K562 (cell line): ENCODE measurements around the gene FGGY. TPM values are rescaled to one million over a fixed set of nuclear protein-coding genes. Genes with fewer than 3 reads are reported as not detected.

Experiments used
- ATAC-seq: fragments of 200-7000 bp; cut with Tn5 transposase; 3 replicates; pipeline ENCODE4 v1.9.1; 2020; ENCODE audit warnings: moderate library complexity
- BruUV-seq: library from RNA; stranded (reverse); fragments of 400-500 nt; replicated peaks from 2 replicates; lab custom pipeline; 2021; lab: Mats Ljungman, UMichigan
- CTCF ChIA-PET: fragments of 300-600 bp; formaldehyde crosslinking; extraction: SDS; loops from one replicate; lab custom pipeline; 2021; ENCODE audit warnings: low intra/inter-chr PET ratio; lab: Yijun Ruan, JAX
- POLR2A ChIA-PET: fragments of 300-600, 350-650 bp; sonication (Branson Sonifier 250); formaldehyde crosslinking; extraction: SDS; loops from one replicate; lab custom pipeline; 2021; ENCODE audit warnings: antibody characterized with exemption, inconsistent platforms; lab: Yijun Ruan, JAX
- DNase-seq, 4 experiments: peaks; one replicate each; pipeline versions ENCODE4 v3.0.0 to v3.0.0-alpha.2; 2011 to 2018; ENCODE audit warnings: low spot score in 3 of 4, mixed read lengths in 3 of 4; ENCODE audit errors: extremely low read depth in 1 of 4
- FAIRE-seq: peaks from 2 replicates; lab custom pipeline; 2011; peaks lifted over from hg19 to GRCh38; lab: Jason Lieb, UNC
- H2AFZ ChIP-seq: 2 replicates; pipeline ENCODE4 v1.6.0; 2011; ENCODE audit warnings: low read depth, low read length, control low read depth, inconsistent platforms
- H3K27ac ChIP-seq: fragments of 200-600 bp; 3 replicates; pipeline ENCODE4 v1.8.0; 2011; ENCODE audit warnings: low read depth, mild to moderate bottlenecking, control low read depth, inconsistent platforms, low read length, moderate library complexity, mixed read lengths; ENCODE audit errors: extremely low read depth
- H3K27me3 ChIP-seq, 2 experiments: fragments of 300-600 bp in 1 of 2; 2 replicates in 1 of 2; 3 replicates in 1 of 2; pipeline versions ENCODE4 v1.6.0 to v1.8.0; 2011; ENCODE audit warnings: inconsistent platforms in 2 of 2, low read length in 2 of 2, mild to moderate bottlenecking in 1 of 2, mixed read lengths in 1 of 2, moderate library complexity in 1 of 2; ENCODE audit not compliant: control insufficient read depth in 2 of 2, insufficient read depth in 2 of 2
- H3K36me3 ChIP-seq: fragments of 300-600 bp; 3 replicates; pipeline ENCODE4 v1.8.0; 2011; ENCODE audit warnings: mild to moderate bottlenecking, low read length, inconsistent platforms; ENCODE audit not compliant: control insufficient read depth, insufficient read depth
- H3K4me1 ChIP-seq, 2 experiments: fragments of 200-600 bp in 1 of 2; replicated peaks in 1 of 2; 2 replicates in 1 of 2; 3 replicates in 1 of 2; pipeline versions ENCODE4 v1.5.1 to v1.8.0; 2011; ENCODE audit warnings: inconsistent platforms in 2 of 2, low read length in 2 of 2, mild to moderate bottlenecking in 1 of 2, mixed read lengths in 1 of 2, moderate library complexity in 1 of 2; ENCODE audit not compliant: control insufficient read depth in 2 of 2, insufficient read depth in 2 of 2
- H3K4me2 ChIP-seq: 2 replicates; pipeline ENCODE4 v1.6.1; 2011; ENCODE audit warnings: low read length, control low read depth, inconsistent platforms, mixed read lengths; ENCODE audit not compliant: insufficient read depth
- H3K4me3 ChIP-seq: fragments of 200-600 bp; sonication (generic), shearing (Covaris generic); 2 replicates; pipeline ENCODE4 v1.5.1; 2016; ENCODE audit warnings: control low read depth, inconsistent platforms
- H3K79me2 ChIP-seq: fragments of 200-600 bp; 3 replicates; pipeline ENCODE4 v1.8.0; 2011; ENCODE audit warnings: low read length, inconsistent platforms; ENCODE audit not compliant: control insufficient read depth, insufficient read depth
- H3K9ac ChIP-seq, 2 experiments: 2 replicates each; pipeline versions ENCODE4 v1.6.0 to v1.6.1; 2011; ENCODE audit warnings: low read depth in 2 of 2, low read length in 2 of 2, control low read depth in 1 of 2, inconsistent platforms in 1 of 2, mild to moderate bottlenecking in 1 of 2, mixed read lengths in 1 of 2; ENCODE audit not compliant: insufficient read depth in 1 of 2
- H3K9me1 ChIP-seq: one replicate; pipeline ENCODE4 v1.6.0; 2011; ENCODE audit warnings: inconsistent platforms, mild to moderate bottlenecking, low read length, moderate library complexity; ENCODE audit not compliant: control insufficient read depth, insufficient read depth
- H3K9me3 ChIP-seq: replicated peaks from 2 replicates; pipeline ENCODE4 v1.5.1; 2011; ENCODE audit warnings: low read depth, low read length, inconsistent platforms; ENCODE audit not compliant: control insufficient read depth, insufficient read depth
- H4K20me1 ChIP-seq: replicated peaks from 2 replicates; pipeline ENCODE4 v1.6.1; 2011; ENCODE audit warnings: low read length, inconsistent platforms, mixed read lengths; ENCODE audit not compliant: control insufficient read depth, insufficient read depth
- BCL6 ChIP-seq: fragments of 250-450 bp; sonication (Bioruptor Pico); IDR thresholded peaks from 2 replicates; pipeline ENCODE4 v1.4.0; 2020
- DMBX1 ChIP-seq: fragments of 250-450 bp; sonication (Bioruptor Pico); IDR thresholded peaks from 2 replicates; pipeline ENCODE4 v1.8.0; 2022; ENCODE audit warnings: inconsistent platforms, mild to moderate bottlenecking, moderate library complexity, borderline replicate concordance
- ERF ChIP-seq: fragments of 450-650 bp; formaldehyde crosslinking; IDR thresholded peaks from 2 replicates; pipeline ENCODE4 v1.4.0; 2020; ENCODE audit warnings: mild to moderate bottlenecking, mixed read lengths
- IRF2 ChIP-seq: sonication (generic); formaldehyde crosslinking; IDR thresholded peaks from 2 replicates; pipeline ENCODE4 v1.8.1; 2022; ENCODE audit warnings: mild to moderate bottlenecking, missing genetic modification reagents
- MAFK ChIP-seq: IDR thresholded peaks from 2 replicates; pipeline ENCODE4 v1.6.1; 2011; ENCODE audit warnings: low read length, improper control_type of control experiment
- MEF2D ChIP-seq: conservative IDR thresholded peaks from 2 replicates; pipeline ENCODE4 v1.6.1; 2016; ENCODE audit warnings: low read depth, missing genetic modification characterization, missing compliant biosample characterization
- ZFPM2 ChIP-seq: fragments of 250-450 bp; sonication (Bioruptor Pico); IDR thresholded peaks from 2 replicates; pipeline ENCODE4 v1.5.1; 2022; ENCODE audit warnings: mild to moderate bottlenecking
- ZNF146 ChIP-seq: IDR thresholded peaks from one replicate; pipeline ENCODE4 v1.6.1; 2018; ENCODE audit warnings: missing compliant biosample characterization; ENCODE audit not compliant: unreplicated experiment
- ZNF197 ChIP-seq: fragments of 200-800 bp; sonication (Bioruptor generic); IDR thresholded peaks from 2 replicates; pipeline ENCODE4 v1.6.1; 2016; ENCODE audit warnings: low read depth, missing genetic modification characterization, missing compliant biosample characterization
- ZNF316 ChIP-seq: fragments of 450-650 bp; IDR thresholded peaks from 2 replicates; pipeline ENCODE4 v1.6.1; 2016
- WGBS: fragments of 100-300 bp; shearing (Covaris generic); methylation state at CpG from one replicate; pipeline ENCODE4 v1.1.6; 2016; ENCODE audit warnings: low coverage, mixed read lengths; ENCODE audit not compliant: insufficient coverage; ENCODE audit errors: missing lambda C conversion rate; 5-methylcytosine and 5-hydroxymethylcytosine counted together
- in situ Hi-C: fragments of 300-500 bp; cut with MboI; formaldehyde crosslinking; loops from 4 replicates; pipeline ENCODE4 v1.15.0; 2018; ENCODE audit warnings: inconsistent platforms, mixed read lengths
- intact Hi-C: fragments of 100-400 bp; cut with micrococcal nuclease; formaldehyde crosslinking; loops from 2 replicates; pipeline ENCODE4 v1.14.2; 2022
- polyA plus RNA-seq, 8 experiments: library from polyadenylated mRNA; depleted of rRNA in 4 of 8; stranded (reverse) in 5 of 8; unstranded in 3 of 8; fragments of >200 nt; fragmentation: Nextera tagmentation in 2 of 8; fragmentation: Illumina TruSeq in 1 of 8; extraction: Ambion mirVana in 2 of 8; extraction: Trizol in 1 of 8; gene quantifications; 2 replicates each; pipeline versions ENCODE4 v1.2.1 to v1.2.3, GENCODE V29; 2011 to 2014; ENCODE audit warnings: inconsistent platforms in 1 of 8, missing spikeins in 1 of 8
- total RNA-seq, 7 experiments: library from RNA; depleted of rRNA in 6 of 7; stranded (reverse); fragments of >200 nt in 6 of 7; fragmentation: Illumina TruSeq in 2 of 7; extraction: Trizol in 2 of 7; gene quantifications; 2 replicates each; pipeline versions ENCODE4 v1.2.1 to v1.2.3, GENCODE V29; 2011 to 2021; ENCODE audit warnings: low replicate concordance in 1 of 7
- TF ChIP-seq, protein P1 (sequence below): sonication (generic); formaldehyde crosslinking; IDR thresholded peaks from 2 replicates; pipeline ENCODE4 v1.8.0; 2022; ENCODE audit warnings: mild to moderate bottlenecking, missing genetic modification reagents
- TF ChIP-seq, protein P2 (sequence below), 2 experiments: fragments of 450-650 bp in 1 of 2; sonication (generic) in 1 of 2; formaldehyde crosslinking; conservative IDR thresholded peaks; 2 replicates each; pipeline versions ENCODE4 v1.4.0 to v1.8.1; 2020 to 2022; ENCODE audit warnings: mild to moderate bottlenecking in 1 of 2, missing genetic modification reagents in 1 of 2

The FGGY gene
- total and polyA plus RNA-seq, 9 of the 15 experiments (the other 6 are each of a cell fraction or from before 2014, with no cell fraction given) = 9.7 to 19.2 (median 12.6) TPM

DNA sequence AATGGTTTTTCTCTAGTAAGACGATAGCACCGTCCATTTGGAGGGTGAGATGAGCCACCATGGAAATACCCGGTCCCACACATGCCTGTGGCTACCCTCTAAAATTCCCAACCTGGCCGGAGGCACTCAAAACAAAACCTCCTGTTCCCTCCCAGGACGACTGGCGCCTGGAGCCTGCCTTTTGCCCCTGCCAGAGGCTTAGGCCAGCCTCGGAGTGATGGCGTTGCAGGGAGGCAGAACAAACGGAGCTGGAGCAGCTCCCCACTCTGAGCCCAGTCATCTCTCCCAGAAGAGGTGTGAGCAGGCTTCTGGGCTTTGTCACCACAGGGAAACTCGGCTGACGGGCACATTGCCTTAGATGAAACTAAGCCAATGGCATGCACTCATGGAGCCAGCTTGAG, 304.1 kb downstream of the FGGY start:
- Histone ChIP-seq H3K4me3 (no peak overlapping the region), H4K20me1 (no peaks in the 10 kb centered on the region), H3K27me3 (no peaks in the 10 kb centered on the region), H3K4me1 (no peaks in the 10 kb centered on the region), H2AFZ (no peak overlapping the region), H3K9me3 (no peaks in the 10 kb centered on the region), H3K79me2 (no peaks in the 10 kb centered on the region), H3K9ac (no peak overlapping the region), H3K4me2 (no peak overlapping the region), H3K27ac (no peak overlapping the region), H3K9me1 (no peaks in the 10 kb centered on the region), H3K36me3 (no peaks in the 10 kb centered on the region)
- no peak for DNase-seq
- ChIA-PET CTCF (no interaction called here), POLR2A (interaction anchor here (0.6 kb wide), 1 partner anchor 41 kb away, joined by 3 read pairs; no protein-coding TSS in a partner anchor)
- WGBS = 7% methylated on average over 11 of the region's 11 CpGs
- in situ Hi-C loops (no loop called here), intact Hi-C loops (no loop called here)
- FAIRE-seq = no peak
- BruUV-seq = no TSS peak
- TF ChIP-seq, protein P1, sequence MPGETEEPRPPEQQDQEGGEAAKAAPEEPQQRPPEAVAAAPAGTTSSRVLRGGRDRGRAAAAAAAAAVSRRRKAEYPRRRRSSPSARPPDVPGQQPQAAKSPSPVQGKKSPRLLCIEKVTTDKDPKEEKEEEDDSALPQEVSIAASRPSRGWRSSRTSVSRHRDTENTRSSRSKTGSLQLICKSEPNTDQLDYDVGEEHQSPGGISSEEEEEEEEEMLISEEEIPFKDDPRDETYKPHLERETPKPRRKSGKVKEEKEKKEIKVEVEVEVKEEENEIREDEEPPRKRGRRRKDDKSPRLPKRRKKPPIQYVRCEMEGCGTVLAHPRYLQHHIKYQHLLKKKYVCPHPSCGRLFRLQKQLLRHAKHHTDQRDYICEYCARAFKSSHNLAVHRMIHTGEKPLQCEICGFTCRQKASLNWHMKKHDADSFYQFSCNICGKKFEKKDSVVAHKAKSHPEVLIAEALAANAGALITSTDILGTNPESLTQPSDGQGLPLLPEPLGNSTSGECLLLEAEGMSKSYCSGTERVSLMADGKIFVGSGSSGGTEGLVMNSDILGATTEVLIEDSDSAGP (CRISPR knock-in tag) = no peak
- TF ChIP-seq ZNF146 (CRISPR knock-in tag) = no peak
- no peak for TF ChIP-seq MAFK
- no peak for TF ChIP-seq MEF2D (tag)
- no peak for TF ChIP-seq ZNF197
- no peak for TF ChIP-seq DMBX1 (CRISPR knock-in tag)
- TF ChIP-seq ERF = no peak
- TF ChIP-seq ZNF316 = no peak
- no peak for TF ChIP-seq BCL6
- TF ChIP-seq, protein P2, sequence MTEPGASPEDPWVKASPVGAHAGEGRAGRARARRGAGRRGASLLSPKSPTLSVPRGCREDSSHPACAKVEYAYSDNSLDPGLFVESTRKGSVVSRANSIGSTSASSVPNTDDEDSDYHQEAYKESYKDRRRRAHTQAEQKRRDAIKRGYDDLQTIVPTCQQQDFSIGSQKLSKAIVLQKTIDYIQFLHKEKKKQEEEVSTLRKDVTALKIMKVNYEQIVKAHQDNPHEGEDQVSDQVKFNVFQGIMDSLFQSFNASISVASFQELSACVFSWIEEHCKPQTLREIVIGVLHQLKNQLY (CRISPR knock-in tag; conservative IDR thresholded peaks at IDR 0.05) = no peak
- no peak for TF ChIP-seq ZFPM2 (CRISPR knock-in tag)
- TF ChIP-seq IRF2 (CRISPR knock-in tag) = no peak
- no peak for ATAC-seq
